Stomach (tissue), 4 donors: Measurements from ENCODE around the gene GADD45GIP1.

Experiments used
- CTCF ChIP-seq, 7 experiments: fragments of 450-650 bp in 4 of 7; fragments of 200-600 bp in 3 of 7; sonication (generic) in 3 of 7; IDR thresholded peaks; one replicate each; pipeline ENCODE4 v1.5.1; 2016 to 2019; ENCODE audit warnings: antibody characterized with exemption in 7 of 7, control low read depth in 2 of 7, mild to moderate bottlenecking in 1 of 7
- EP300 ChIP-seq: sonication (generic); formaldehyde crosslinking; IDR thresholded peaks from one replicate; pipeline ENCODE4 v1.6.1; 2017; ENCODE audit warnings: antibody characterized with exemption
- POLR2A ChIP-seq, 4 donors: fragments of 450-650 bp; IDR thresholded peaks; one replicate each; pipeline ENCODE4 v1.6.1; 2016; ENCODE audit warnings: antibody characterized with exemption in 4 of 4, control low read depth in 2 of 4, mild to moderate bottlenecking in 1 of 4, moderate library complexity in 1 of 4

DNA sequence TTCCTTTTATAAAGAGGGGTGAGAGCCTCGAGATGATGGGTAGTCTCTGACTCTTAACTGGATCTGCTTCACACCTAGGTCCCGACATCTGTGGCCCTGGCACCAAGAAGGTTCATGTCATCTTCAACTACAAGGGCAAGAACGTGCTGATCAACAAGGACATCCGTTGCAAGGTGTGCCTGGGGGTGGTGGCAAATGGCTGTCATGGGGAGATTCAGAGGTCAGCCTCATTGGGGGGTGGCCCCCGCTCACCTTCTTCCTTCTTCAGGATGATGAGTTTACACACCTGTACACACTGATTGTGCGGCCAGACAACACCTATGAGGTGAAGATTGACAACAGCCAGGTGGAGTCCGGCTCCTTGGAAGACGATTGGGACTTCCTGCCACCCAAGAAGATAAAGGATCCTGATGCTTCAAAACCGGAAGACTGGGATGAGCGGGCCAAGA, 17.0 kb downstream of the GADD45GIP1 start:
- no peak for TF ChIP-seq POLR2A (IDR thresholded peaks at IDR 0.05)
- TF ChIP-seq EP300 = no peak
- no peak for TF ChIP-seq CTCF (IDR thresholded peaks at IDR 0.05)
